Liver (tissue), 9 donors: Measurements from ENCODE around the gene OR14A2. TPM values are rescaled to one million over a fixed set of nuclear protein-coding genes. Genes with fewer than 3 reads are reported as not detected.

Experiments
- DNase-seq: peaks from one replicate; pipeline ENCODE4 v3.0.0-alpha.2; 2017; ENCODE audit warnings: low spot score
- H3K27ac ChIP-seq, 2 donors: one replicate each; pipeline ENCODE4 v1.7.0; 2013; ENCODE audit warnings: inconsistent platforms in 2 of 2, low read length in 2 of 2, control low read depth in 1 of 2, low read depth in 1 of 2, mild to moderate bottlenecking in 1 of 2
- H3K27me3 ChIP-seq, 4 donors: one replicate each; pipeline versions ENCODE4 v1.6.1 to v1.7.0; 2013; ENCODE audit warnings: low read length in 3 of 4, inconsistent platforms in 1 of 4, mild to moderate bottlenecking in 1 of 4, moderate library complexity in 1 of 4; ENCODE audit not compliant: control insufficient read depth in 4 of 4, insufficient read depth in 4 of 4
- H3K36me3 ChIP-seq, 4 donors: one replicate each; pipeline versions ENCODE4 v1.6.1 to v1.7.0; 2013; ENCODE audit warnings: low read length in 3 of 4, mild to moderate bottlenecking in 3 of 4, low read depth in 1 of 4, moderate library complexity in 1 of 4; ENCODE audit not compliant: control insufficient read depth in 4 of 4, insufficient read depth in 3 of 4
- H3K4me1 ChIP-seq, 4 donors: one replicate each; pipeline versions ENCODE4 v1.6.1 to v1.7.0; 2013; ENCODE audit warnings: low read length in 3 of 4, mild to moderate bottlenecking in 3 of 4, moderate library complexity in 1 of 4; ENCODE audit not compliant: control insufficient read depth in 4 of 4, insufficient read depth in 4 of 4
- H3K4me3 ChIP-seq, 3 donors: one replicate each; pipeline versions ENCODE4 v1.6.1 to v1.7.0; 2013; ENCODE audit warnings: low read length in 3 of 3, control low read depth in 1 of 3, low read depth in 1 of 3, mild to moderate bottlenecking in 1 of 3
- H3K9ac ChIP-seq, 2 donors: one replicate each; pipeline ENCODE4 v1.7.0; 2013; ENCODE audit warnings: low read length in 2 of 2, mild to moderate bottlenecking in 2 of 2, moderate library complexity in 2 of 2, control low read depth in 1 of 2, low read depth in 1 of 2
- H3K9me3 ChIP-seq, 4 donors: one replicate each; pipeline versions ENCODE4 v1.6.1 to v1.7.0; 2013; ENCODE audit warnings: low read length in 3 of 4; ENCODE audit not compliant: control insufficient read depth in 4 of 4
- ATF3 ChIP-seq: IDR thresholded peaks from 2 replicates; pipeline ENCODE4 v1.6.1; 2016; ENCODE audit warnings: antibody characterized with exemption
- EGR1 ChIP-seq, 2 donors: IDR thresholded peaks; 2 replicates each; pipeline ENCODE4 v1.6.1; 2016 to 2018; ENCODE audit warnings: antibody characterized with exemption in 2 of 2, low read depth in 2 of 2
- FOXA1 ChIP-seq: IDR thresholded peaks from 2 replicates; pipeline ENCODE4 v1.6.1; 2016; ENCODE audit warnings: antibody characterized with exemption
- FOXA2 ChIP-seq: IDR thresholded peaks from 2 replicates; pipeline ENCODE4 v1.6.1; 2016; ENCODE audit warnings: antibody characterized with exemption
- HNF4A ChIP-seq, 2 donors: conservative IDR thresholded peaks; 2 replicates each; pipeline ENCODE4 v1.6.1; 2016; ENCODE audit warnings: antibody characterized with exemption in 2 of 2, mild to moderate bottlenecking in 2 of 2
- HNF4G ChIP-seq: IDR thresholded peaks from 2 replicates; pipeline ENCODE4 v1.6.1; 2016; ENCODE audit warnings: antibody characterized with exemption
- MAX ChIP-seq: IDR thresholded peaks from 2 replicates; pipeline ENCODE4 v1.6.1; 2016; ENCODE audit warnings: antibody characterized with exemption
- NR2F2 ChIP-seq: IDR thresholded peaks from 2 replicates; pipeline ENCODE4 v1.6.1; 2016; ENCODE audit warnings: antibody characterized with exemption
- RAD21 ChIP-seq, 2 donors: IDR thresholded peaks; 2 replicates each; pipeline ENCODE4 v1.6.1; 2016; ENCODE audit warnings: antibody characterized with exemption in 2 of 2, mild to moderate bottlenecking in 2 of 2
- RXRA ChIP-seq, 2 donors: IDR thresholded peaks; 2 replicates each; pipeline ENCODE4 v1.6.1; 2017 to 2018; ENCODE audit warnings: antibody characterized with exemption in 2 of 2, mild to moderate bottlenecking in 1 of 2
- SP1 ChIP-seq: IDR thresholded peaks from 2 replicates; pipeline ENCODE4 v1.6.1; 2018; ENCODE audit warnings: antibody characterized with exemption, mild to moderate bottlenecking
- TAF1 ChIP-seq: conservative IDR thresholded peaks from 2 replicates; pipeline ENCODE4 v1.6.1; 2016; ENCODE audit warnings: antibody characterized with exemption, mild to moderate bottlenecking
- YY1 ChIP-seq: IDR thresholded peaks from 2 replicates; pipeline ENCODE4 v1.6.1; 2016; ENCODE audit warnings: antibody characterized with exemption, mild to moderate bottlenecking
- WGBS: extraction: QIAGEN DNeasy Blood & Tissue Kit; methylation state at CpG from one replicate; pipeline ENCODE4 v1.1.7; 2013; 5-methylcytosine and 5-hydroxymethylcytosine counted together
- polyA plus RNA-seq, 2 donors: library from polyadenylated mRNA; stranded (reverse) in 1 of 2; unstranded in 1 of 2; fragments of 200-250 nt in 1 of 2; fragments of >200 nt in 1 of 2; fragmentation: Nextera tagmentation in 1 of 2; extraction: Ambion mirVana in 1 of 2; gene quantifications; one replicate each; pipeline versions ENCODE4 v1.2.1 to v1.2.3, GENCODE V29; 2013 to 2015
- total RNA-seq, 2 donors: library from RNA; depleted of rRNA; stranded (reverse); fragments of >200 nt; gene quantifications; one replicate each; pipeline ENCODE4 v1.2.3, GENCODE V29; 2014
- TF ChIP-seq, protein P1 (sequence below): IDR thresholded peaks from 2 replicates; pipeline ENCODE4 v1.6.1; 2016; ENCODE audit warnings: antibody characterized with exemption
- donor health status: healthy.
- donor health status: healthy.
- donor health status: healthy.
- donor health status: healthy.
- donor health status: healthy.

Gene OR14A2
- total and polyA plus RNA-seq, 4 donors: not detected

DNA sequence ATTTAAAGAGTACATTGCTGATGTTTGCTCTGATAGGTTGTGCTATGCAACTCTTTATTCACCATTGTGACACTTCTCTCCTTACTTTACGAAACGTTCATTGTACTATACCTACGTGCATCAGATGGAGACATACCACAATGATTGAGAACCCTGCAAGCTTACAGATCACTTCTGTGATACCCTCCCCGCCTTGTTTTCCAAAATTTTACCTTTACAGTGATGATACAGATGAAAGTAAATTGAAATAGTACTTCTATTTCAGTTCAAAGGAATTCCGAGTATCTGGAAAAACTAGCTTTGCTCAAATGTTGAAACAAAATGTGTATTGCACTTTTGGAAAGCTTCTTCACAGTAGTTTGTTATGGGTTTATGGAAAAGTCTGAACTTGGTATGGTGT, 6.2 kb downstream of the OR14A2 start:
- H3K9ac ChIP-seq: no peak overlapping the region
- peaks cover 0 to 3% (median 0%) of the 10 kb centered on the region in 4 donors for H3K27me3 ChIP-seq
- no peaks in the 10 kb centered on the region for H3K9me3 ChIP-seq
- DNase-seq: no peak
- TF ChIP-seq MAX (no peak), ATF3 (no peak), NR2F2 (no peak), FOXA1 (no peak), HNF4A (conservative IDR thresholded peaks at IDR 0.05) (no peak), RAD21 (IDR thresholded peaks at IDR 0.05) (no peak), HNF4G (no peak), SP1 (no peak), YY1 (no peak), RXRA (IDR thresholded peaks at IDR 0.05) (no peak)
- TF ChIP-seq, protein P1, sequence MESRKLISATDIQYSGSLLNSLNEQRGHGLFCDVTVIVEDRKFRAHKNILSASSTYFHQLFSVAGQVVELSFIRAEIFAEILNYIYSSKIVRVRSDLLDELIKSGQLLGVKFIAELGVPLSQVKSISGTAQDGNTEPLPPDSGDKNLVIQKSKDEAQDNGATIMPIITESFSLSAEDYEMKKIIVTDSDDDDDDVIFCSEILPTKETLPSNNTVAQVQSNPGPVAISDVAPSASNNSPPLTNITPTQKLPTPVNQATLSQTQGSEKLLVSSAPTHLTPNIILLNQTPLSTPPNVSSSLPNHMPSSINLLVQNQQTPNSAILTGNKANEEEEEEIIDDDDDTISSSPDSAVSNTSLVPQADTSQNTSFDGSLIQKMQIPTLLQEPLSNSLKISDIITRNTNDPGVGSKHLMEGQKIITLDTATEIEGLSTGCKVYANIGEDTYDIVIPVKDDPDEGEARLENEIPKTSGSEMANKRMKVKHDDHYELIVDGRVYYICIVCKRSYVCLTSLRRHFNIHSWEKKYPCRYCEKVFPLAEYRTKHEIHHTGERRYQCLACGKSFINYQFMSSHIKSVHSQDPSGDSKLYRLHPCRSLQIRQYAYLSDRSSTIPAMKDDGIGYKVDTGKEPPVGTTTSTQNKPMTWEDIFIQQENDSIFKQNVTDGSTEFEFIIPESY: no peak
- H3K4me3 ChIP-seq: no peak overlapping the region
- H3K27ac ChIP-seq: no peak overlapping the region
- WGBS: 68% methylated on average over 5 of the region's 5 CpGs
- no peaks in the 10 kb centered on the region for H3K4me1 ChIP-seq
- no peaks in the 10 kb centered on the region for H3K36me3 ChIP-seq

- DNase-seq: no peak
- no peak overlapping the region for H3K27ac ChIP-seq
- TF ChIP-seq HNF4G: no peak
- no peak for TF ChIP-seq NR2F2
- TF ChIP-seq, protein P1: no peak
- no peak for TF ChIP-seq SP1
- TF ChIP-seq HNF4A (conservative IDR thresholded peaks at IDR 0.05): no peak
- TF ChIP-seq YY1: no peak
- no peaks in the 10 kb centered on the region for H3K4me1 ChIP-seq
- no peaks in the 10 kb centered on the region for H3K9me3 ChIP-seq
- WGBS: 77% methylated on average over 2 of the region's 2 CpGs
- no peaks in the 10 kb centered on the region for H3K36me3 ChIP-seq
- no peak overlapping the region for H3K9ac ChIP-seq
- H3K27me3 ChIP-seq: peaks cover 0 to 3% (median 0%) of the 10 kb centered on the region in 4 donors
- no peak overlapping the region for H3K4me3 ChIP-seq
These were observed 7.2 kb downstream of the OR14A2 start for GRCh38 chr1:247740721-247741120.

- H3K27me3 ChIP-seq: peaks cover 0 to 3% (median 0%) of the 10 kb centered on the region in 4 donors
- H3K4me1 ChIP-seq: no peaks in the 10 kb centered on the region
- H3K36me3 ChIP-seq: no peaks in the 10 kb centered on the region
- no peak within 1 kb of the TSS for H3K4me3 ChIP-seq
- no peak for DNase-seq
- H3K9me3 ChIP-seq: no peaks in the 10 kb centered on the region
- TF ChIP-seq FOXA1 (no peak), TAF1 (no peak), NR2F2 (no peak), EGR1 (IDR thresholded peaks at IDR 0.05; ENCODE audit: low read depth in 2 of 2) (no peak), HNF4G (no peak), FOXA2 (no peak), YY1 (no peak), HNF4A (conservative IDR thresholded peaks at IDR 0.05) (no peak), RAD21 (IDR thresholded peaks at IDR 0.05) (no peak)
- TF ChIP-seq, protein P1: no peak
- no peak within 1 kb of the TSS for H3K27ac ChIP-seq
- WGBS: 88% methylated on average over 1 of the region's 1 CpG
- H3K9ac ChIP-seq: no peak within 1 kb of the TSS
These were observed 9.6 kb downstream of the OR14A2 start, which contains the start of gene OR14K1 for GRCh38 chr1:247738315-247738714. Gene OR14K1 (plus strand): TSS chr1:247738615. CDS start chr1:247738615, 0 bp downstream.
